ENCODE measurements around the gene UPK3A. TPM values are rescaled to one million over a fixed set of nuclear protein-coding genes. Genes with fewer than 3 reads are reported as not detected.
"Not testable (repeated sequence)": the region's sequence is repeated elsewhere in the genome, so short reads cannot be mapped to it uniquely, and the experiment has no call there.

The UPK3A gene
- total RNA-seq, 1 donor, result not detected

DNA sequence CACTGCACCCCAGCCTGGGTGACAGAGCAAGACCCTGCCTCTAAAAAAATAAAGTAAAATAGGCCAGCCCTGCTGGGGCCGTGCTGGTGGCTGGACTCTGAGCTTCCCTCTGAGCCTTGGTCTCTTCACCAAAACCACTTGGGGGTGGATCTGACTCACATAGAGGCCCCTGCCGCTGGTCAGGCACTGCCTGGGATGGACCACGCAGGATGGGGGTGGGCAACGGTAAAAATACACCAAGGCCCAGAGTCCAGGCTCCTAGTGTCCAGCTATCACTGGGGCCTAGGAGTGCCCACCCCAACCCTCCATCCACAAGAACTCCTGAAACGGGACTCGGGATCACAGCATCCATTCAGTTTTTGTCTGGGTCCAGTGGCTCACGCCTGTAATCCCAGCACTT, 12.3 kb upstream of the UPK3A start:
- no peak for DNase-seq (ENCODE audit: insufficient read length, low spot score, missing footprints)
- no peaks in the 10 kb centered on the region for H4K20me1 ChIP-seq (ENCODE audit: insufficient read depth, low read length)
- no peak overlapping the region for H3K27ac ChIP-seq (ENCODE audit: low read depth, low read length)

DNA sequence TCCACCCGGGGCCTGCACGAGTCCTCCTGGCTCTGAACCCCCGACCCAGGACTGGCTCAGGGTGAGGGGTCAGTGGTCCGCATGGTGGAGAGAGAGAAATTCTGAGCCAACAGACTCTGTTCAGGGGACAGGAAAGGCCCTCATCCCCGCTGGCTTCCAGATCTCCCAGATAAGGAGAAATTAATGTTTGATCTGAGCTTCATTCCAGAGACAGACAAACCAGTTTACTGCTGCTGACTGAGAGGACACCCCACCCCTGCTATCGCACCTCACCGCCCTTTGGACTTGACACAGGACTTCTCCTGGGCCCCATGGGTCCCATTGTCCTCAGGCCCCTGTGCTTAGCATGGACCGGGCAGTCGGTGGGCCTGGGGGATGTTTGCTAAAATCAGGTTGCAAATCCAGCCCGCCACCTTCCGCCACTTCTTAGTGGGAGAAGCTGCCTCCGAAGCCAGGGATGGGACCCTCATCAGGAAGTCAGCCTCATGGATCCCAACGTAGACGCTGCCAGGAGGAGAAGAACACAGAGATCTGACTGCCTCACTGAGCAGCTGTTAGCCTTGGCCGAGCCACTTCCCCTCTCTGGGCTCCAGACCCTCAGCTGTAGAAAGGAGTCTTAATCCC, 11.2 kb upstream of the UPK3A start:
- Histone ChIP-seq H3K27me3 (ENCODE audit: insufficient read depth, low read length) (peaks cover 27% of the 10 kb centered on the region), H4K20me1 (ENCODE audit: insufficient read depth, low read length) (no peaks in the 10 kb centered on the region), H3K4me3 (ENCODE audit: insufficient read depth, low read length) (no peak overlapping the region), H3K36me3 (ENCODE audit: insufficient read depth, low read length) (no peaks in the 10 kb centered on the region), H3K9me3 (ENCODE audit: low read depth, low read length) (no peaks in the 10 kb centered on the region), H3K4me2 (ENCODE audit: insufficient read depth, low read length) (no peak overlapping the region), H2AFZ (ENCODE audit: low read length) (no peak overlapping the region), H3K27ac (ENCODE audit: low read depth, low read length) (no peak overlapping the region), H3K79me2 (ENCODE audit: insufficient read depth, low read length) (no peaks in the 10 kb centered on the region), H3K4me1 (ENCODE audit: insufficient read depth, low read length) (peaks cover 4% of the 10 kb centered on the region)
- DNase-seq (ENCODE audit: insufficient read length, low spot score, missing footprints), result no peak
- TF ChIP-seq, protein P1, sequence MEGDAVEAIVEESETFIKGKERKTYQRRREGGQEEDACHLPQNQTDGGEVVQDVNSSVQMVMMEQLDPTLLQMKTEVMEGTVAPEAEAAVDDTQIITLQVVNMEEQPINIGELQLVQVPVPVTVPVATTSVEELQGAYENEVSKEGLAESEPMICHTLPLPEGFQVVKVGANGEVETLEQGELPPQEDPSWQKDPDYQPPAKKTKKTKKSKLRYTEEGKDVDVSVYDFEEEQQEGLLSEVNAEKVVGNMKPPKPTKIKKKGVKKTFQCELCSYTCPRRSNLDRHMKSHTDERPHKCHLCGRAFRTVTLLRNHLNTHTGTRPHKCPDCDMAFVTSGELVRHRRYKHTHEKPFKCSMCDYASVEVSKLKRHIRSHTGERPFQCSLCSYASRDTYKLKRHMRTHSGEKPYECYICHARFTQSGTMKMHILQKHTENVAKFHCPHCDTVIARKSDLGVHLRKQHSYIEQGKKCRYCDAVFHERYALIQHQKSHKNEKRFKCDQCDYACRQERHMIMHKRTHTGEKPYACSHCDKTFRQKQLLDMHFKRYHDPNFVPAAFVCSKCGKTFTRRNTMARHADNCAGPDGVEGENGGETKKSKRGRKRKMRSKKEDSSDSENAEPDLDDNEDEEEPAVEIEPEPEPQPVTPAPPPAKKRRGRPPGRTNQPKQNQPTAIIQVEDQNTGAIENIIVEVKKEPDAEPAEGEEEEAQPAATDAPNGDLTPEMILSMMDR (IDR thresholded peaks at IDR 0.05; ENCODE audit: extremely low read depth, low read depth, low read length), result no peak

More for the DNA sequence above, 12.3 kb upstream of the UPK3A start:
- Histone ChIP-seq H3K4me3 (ENCODE audit: insufficient read depth, low read length) (no peak overlapping the region), H3K4me2 (ENCODE audit: insufficient read depth, low read length) (no peak overlapping the region), H3K9me3 (ENCODE audit: low read depth, low read length) (no peaks in the 10 kb centered on the region), H3K36me3 (ENCODE audit: insufficient read depth, low read length) (no peaks in the 10 kb centered on the region), H3K79me2 (ENCODE audit: insufficient read depth, low read length) (no peaks in the 10 kb centered on the region), H3K27me3 (ENCODE audit: insufficient read depth, low read length) (peaks cover 27% of the 10 kb centered on the region), H2AFZ (ENCODE audit: low read length) (no peak overlapping the region), H3K4me1 (ENCODE audit: insufficient read depth, low read length) (peaks cover 4% of the 10 kb centered on the region)
- TF ChIP-seq, protein P1 (IDR thresholded peaks at IDR 0.05; ENCODE audit: extremely low read depth, low read depth, low read length), result no peak

DNA sequence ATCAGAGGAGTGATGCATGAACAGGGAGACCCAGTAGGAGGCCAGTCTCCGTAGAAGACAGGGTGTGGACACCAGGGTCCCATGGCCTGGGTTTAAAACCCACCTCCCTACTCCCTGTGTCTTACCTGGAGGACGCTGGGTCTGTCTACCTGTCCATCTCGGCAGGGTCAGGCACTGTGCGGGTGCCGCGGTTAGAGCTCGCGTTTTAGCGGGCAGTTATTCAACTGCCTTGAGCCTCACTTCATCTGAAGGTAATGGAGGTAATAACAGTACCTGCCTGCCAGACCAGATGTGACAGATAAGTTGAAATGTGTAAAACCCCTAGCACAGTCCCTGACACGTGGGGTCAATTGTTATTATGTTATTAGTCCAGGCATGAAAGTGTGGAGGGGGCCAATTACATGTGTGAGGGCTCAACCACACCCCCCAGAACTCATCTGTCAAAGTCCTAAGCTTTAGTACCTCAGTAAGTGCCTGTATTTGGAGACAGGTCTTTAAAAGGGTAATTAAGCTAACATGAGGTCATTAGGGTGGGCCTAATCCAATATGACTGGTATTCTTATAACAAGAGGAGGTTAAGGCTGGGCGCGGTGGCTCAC, 8.1 kb upstream of the UPK3A start:
- Histone ChIP-seq H3K79me2 (ENCODE audit: insufficient read depth, low read length) (no peaks in the 10 kb centered on the region), H3K4me2 (ENCODE audit: insufficient read depth, low read length) (no peak overlapping the region), H3K9me3 (ENCODE audit: low read depth, low read length) (no peaks in the 10 kb centered on the region), H3K27ac (ENCODE audit: low read depth, low read length) (no peak overlapping the region), H3K4me3 (ENCODE audit: insufficient read depth, low read length) (no peak overlapping the region), H3K4me1 (ENCODE audit: insufficient read depth, low read length) (peaks cover 4% of the 10 kb centered on the region), H3K27me3 (ENCODE audit: insufficient read depth, low read length) (peaks cover 9% of the 10 kb centered on the region), H2AFZ (ENCODE audit: low read length) (no peak overlapping the region), H3K36me3 (ENCODE audit: insufficient read depth, low read length) (no peaks in the 10 kb centered on the region), H4K20me1 (ENCODE audit: insufficient read depth, low read length) (no peaks in the 10 kb centered on the region)
- DNase-seq (ENCODE audit: insufficient read length, low spot score, missing footprints), result no peak
- TF ChIP-seq, protein P1 (IDR thresholded peaks at IDR 0.05; ENCODE audit: extremely low read depth, low read depth, low read length), result no peak

DNA sequence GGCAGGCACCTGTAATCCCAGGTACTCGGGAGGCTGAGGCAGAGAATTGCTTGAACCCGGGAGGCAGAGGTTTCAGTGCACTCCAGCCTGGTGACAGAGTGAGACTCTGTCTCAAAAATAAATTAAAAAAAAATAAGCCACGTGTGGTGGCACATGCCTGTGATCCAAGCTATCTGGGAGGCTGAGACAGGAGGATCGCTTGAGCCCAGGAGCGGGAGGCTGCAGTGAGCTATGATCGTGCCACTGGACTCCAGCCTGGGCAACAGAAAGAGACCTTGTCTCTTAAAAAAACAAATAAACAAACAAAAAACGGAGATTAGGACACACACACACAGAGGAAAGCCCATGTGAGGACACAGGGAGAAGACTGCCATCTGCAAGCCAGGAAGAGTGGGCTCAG, 7.0 kb upstream of the UPK3A start:
- not testable (repeated sequence) for H3K4me3 ChIP-seq (ENCODE audit: insufficient read depth, low read length); DNase-seq (ENCODE audit: insufficient read length, low spot score, missing footprints); H4K20me1 ChIP-seq (ENCODE audit: insufficient read depth, low read length); H3K4me1 ChIP-seq (ENCODE audit: insufficient read depth, low read length); H3K27ac ChIP-seq (ENCODE audit: low read depth, low read length); H2AFZ ChIP-seq (ENCODE audit: low read length); H3K4me2 ChIP-seq (ENCODE audit: insufficient read depth, low read length); H3K36me3 ChIP-seq (ENCODE audit: insufficient read depth, low read length); H3K27me3 ChIP-seq (ENCODE audit: insufficient read depth, low read length); H3K79me2 ChIP-seq (ENCODE audit: insufficient read depth, low read length); H3K9me3 ChIP-seq (ENCODE audit: low read depth, low read length)

All from osteoblast (primary cell).